Pancreas (tissue), 10 donors: ENCODE results near the gene NEO1. TPM values are rescaled to one million over a fixed set of nuclear protein-coding genes. Genes with fewer than 3 reads are reported as not detected.

ENCODE experiments used
- ATAC-seq, 4 donors: fragments of 200-7000 bp; cut with Tn5 transposase; one replicate each; pipeline versions ENCODE4 v1.8.0 to v1.9.1; 2020; ENCODE audit warnings: mild to moderate bottlenecking in 4 of 4, moderate library complexity in 4 of 4
- DNase-seq, 6 donors: peaks; one replicate each; pipeline ENCODE4 v3.0.0-alpha.2; 2020
- FAIRE-seq: peaks from 2 replicates; lab custom pipeline; 2012; peaks lifted over from hg19 to GRCh38; lab: Jason Lieb, UNC
- H3K27ac ChIP-seq, 4 donors: fragments of 200-600 bp; sonication (generic); 1 replicate in 3 of 4; 2 replicates in 1 of 4; pipeline versions ENCODE4 v1.5.0 to v1.8.0; 2020
- H3K27me3 ChIP-seq, 4 donors: fragments of 200-600 bp; one replicate each; pipeline ENCODE4 v1.8.0; 2021
- H3K36me3 ChIP-seq, 3 donors: fragments of 200-600 bp; sonication (generic) in 1 of 3; one replicate each; pipeline versions ENCODE4 v1.5.0 to v1.8.0; 2020 to 2021
- H3K4me1 ChIP-seq, 3 donors: fragments of 200-600 bp; one replicate each; pipeline ENCODE4 v1.8.0; 2021
- H3K4me3 ChIP-seq, 4 donors: fragments of 200-600 bp; sonication (generic) in 2 of 4; one replicate each; pipeline versions ENCODE4 v1.5.0 to v1.8.0; 2020 to 2021
- H3K9me3 ChIP-seq, 4 donors: fragments of 200-600 bp; one replicate each; pipeline ENCODE4 v1.8.0; 2021
- WGBS, 2 donors: extraction: QIAGEN DNeasy Blood & Tissue Kit; methylation state at CpG; one replicate each; pipeline ENCODE4 v1.1.7; 2013; 5-methylcytosine and 5-hydroxymethylcytosine counted together
- intact Hi-C, 3 donors: fragments of 100-400 bp; cut with DNase I; formaldehyde crosslinking; loops; one replicate each; pipeline versions ENCODE4 v1.11.1 to v1.14.2; 2022
- polyA plus RNA-seq, 2 donors: library from polyadenylated mRNA; stranded (reverse); fragments of 200-250 nt; gene quantifications; one replicate each; pipeline ENCODE4 v1.2.3, GENCODE V29; 2013
- total RNA-seq, 6 donors: library from RNA; stranded (reverse); fragmentation: NEBNext Ultra II Directional in 4 of 6; extraction: Animal tissue kit (Norgen Biotek cat#: 25700) in 4 of 6; gene quantifications; one replicate each; pipeline versions ENCODE4 v1.2.1 to v1.2.4, GENCODE V29; 2021 to 2023
- TF ChIP-seq, protein P1 (sequence below), 4 donors: fragments of 200-600 bp; sonication (generic) in 3 of 4; IDR thresholded peaks; one replicate each; pipeline versions ENCODE4 v1.5.0 to v1.8.0; 2021; ENCODE audit warnings: antibody characterized with exemption in 4 of 4
- donor health status: healthy with polysubstance abuse.
- donor health status: DM: no; HTN: no; CAD: no; lungs with moderate emphysema.
- donor health status: DM: no; HTN: no; CAD: no.
- donor health status: control.
- donor health status: control.
- donor health status: Bipolar disorder and iron deficiency.
- donor health status: DM: yes; HTN: yes; CAD: no.
- donor health status: DM: no; HTN: no; CAD: no.
- donor health status: DM: no; HTN: no; CAD: no.
- donor health status: DM: yes; HTN: yes; CAD: no.

The NEO1 gene
- total and polyA plus RNA-seq, 8 donors, result 7.1 to 30.7 (median 19.6) TPM

DNA sequence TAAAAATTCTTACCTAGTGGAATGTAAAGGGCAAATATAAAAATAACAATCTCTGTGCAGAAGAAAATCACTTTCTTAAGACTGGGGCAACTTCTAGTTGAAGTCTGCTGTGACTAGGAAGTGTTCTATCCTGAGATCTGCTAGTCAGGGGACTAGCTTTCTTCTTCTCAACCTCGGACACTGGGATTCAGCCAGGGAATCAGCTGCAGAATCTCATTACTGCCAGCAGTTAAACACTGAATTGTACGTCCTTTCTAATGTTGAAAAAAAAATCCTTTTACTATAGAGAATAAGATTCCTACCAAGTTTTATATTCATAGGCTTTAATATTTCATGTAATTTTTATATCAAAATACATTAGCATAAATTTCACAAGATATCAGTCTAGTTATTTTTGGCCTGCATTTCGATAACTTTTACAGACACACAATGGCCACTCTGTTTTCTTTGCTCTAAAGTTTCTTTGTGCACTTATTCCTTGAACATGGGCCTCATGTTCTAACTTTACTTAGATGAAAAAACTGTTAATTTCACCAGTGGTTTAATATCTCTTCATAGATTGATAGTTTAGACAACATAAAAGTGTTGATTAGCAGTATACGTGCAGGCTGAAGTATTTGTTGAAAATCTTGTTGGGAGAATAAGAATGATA, 2.6 kb upstream of the NEO1 start:
- intact Hi-C loops, result no loop called here
- H3K27ac ChIP-seq, result no peak overlapping the region
- TF ChIP-seq, protein P1, sequence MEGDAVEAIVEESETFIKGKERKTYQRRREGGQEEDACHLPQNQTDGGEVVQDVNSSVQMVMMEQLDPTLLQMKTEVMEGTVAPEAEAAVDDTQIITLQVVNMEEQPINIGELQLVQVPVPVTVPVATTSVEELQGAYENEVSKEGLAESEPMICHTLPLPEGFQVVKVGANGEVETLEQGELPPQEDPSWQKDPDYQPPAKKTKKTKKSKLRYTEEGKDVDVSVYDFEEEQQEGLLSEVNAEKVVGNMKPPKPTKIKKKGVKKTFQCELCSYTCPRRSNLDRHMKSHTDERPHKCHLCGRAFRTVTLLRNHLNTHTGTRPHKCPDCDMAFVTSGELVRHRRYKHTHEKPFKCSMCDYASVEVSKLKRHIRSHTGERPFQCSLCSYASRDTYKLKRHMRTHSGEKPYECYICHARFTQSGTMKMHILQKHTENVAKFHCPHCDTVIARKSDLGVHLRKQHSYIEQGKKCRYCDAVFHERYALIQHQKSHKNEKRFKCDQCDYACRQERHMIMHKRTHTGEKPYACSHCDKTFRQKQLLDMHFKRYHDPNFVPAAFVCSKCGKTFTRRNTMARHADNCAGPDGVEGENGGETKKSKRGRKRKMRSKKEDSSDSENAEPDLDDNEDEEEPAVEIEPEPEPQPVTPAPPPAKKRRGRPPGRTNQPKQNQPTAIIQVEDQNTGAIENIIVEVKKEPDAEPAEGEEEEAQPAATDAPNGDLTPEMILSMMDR (IDR thresholded peaks at IDR 0.05), result no peak
- FAIRE-seq (no peak), ATAC-seq (no peak), DNase-seq (no peak)
- H3K4me1 ChIP-seq, result peaks cover 0 to 5% (median 0%) of the 10 kb centered on the region in 3 donors
- no peaks in the 10 kb centered on the region for H3K36me3 ChIP-seq
- H3K9me3 ChIP-seq, result no peaks in the 10 kb centered on the region
- H3K4me3 ChIP-seq, result no peak overlapping the region
- H3K27me3 ChIP-seq, result no peaks in the 10 kb centered on the region
- WGBS, 2 donors, result 58 to 61% methylated on average over 4 of the region's 4 CpGs

DNA sequence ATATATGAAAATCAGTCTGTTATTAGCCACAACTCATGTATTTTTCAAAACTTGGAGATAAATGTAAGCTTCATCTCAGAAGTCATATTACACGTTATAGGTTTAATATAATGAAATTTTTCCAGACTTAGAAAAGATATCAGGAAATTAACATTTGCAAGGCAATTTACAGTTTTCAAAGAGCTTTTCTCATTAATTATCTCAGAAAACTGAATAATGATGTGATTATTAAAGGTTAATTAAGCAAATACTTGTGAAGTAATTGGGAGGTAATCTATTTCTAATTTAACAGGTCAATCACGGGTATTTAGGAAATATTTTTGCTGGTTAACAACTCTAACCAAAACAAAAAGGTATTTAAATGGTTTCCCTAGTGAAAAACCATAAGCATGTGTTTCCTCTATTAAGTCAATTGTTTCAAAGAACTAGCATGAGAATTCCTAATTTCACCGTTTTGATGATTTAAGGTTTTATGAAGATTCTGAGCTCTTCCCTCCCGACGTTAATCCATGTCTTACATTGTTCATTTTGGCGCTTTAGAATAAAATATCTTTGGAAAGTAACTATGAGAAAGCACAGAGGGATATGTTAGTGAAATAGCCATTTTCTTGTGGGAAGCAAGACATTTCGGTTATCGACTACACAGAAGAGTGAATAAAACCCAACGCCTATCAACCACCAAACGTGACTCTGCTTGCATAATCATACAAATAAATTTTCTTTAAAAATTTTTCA, 1.5 kb upstream of the NEO1 start:
- intact Hi-C loops, result no loop called here
- Histone ChIP-seq H3K9me3 (no peaks in the 10 kb centered on the region), H3K4me1 (peaks cover 0 to 5% (median 3%) of the 10 kb centered on the region in 3 donors), H3K36me3 (no peaks in the 10 kb centered on the region), H3K27ac (peak overlapping the region; percentile 88 to 96 (median 93)), H3K4me3 (peak overlapping the region in 3 of 4 donors; percentile 29 to 84 (median 75)), H3K27me3 (no peaks in the 10 kb centered on the region)
- DNase-seq (no peak), FAIRE-seq (no peak), ATAC-seq (no peak)
- 10 to 12% methylated on average over 10 of the region's 10 CpGs for WGBS, 2 donors
- TF ChIP-seq, protein P1 (IDR thresholded peaks at IDR 0.05), result no peak

DNA sequence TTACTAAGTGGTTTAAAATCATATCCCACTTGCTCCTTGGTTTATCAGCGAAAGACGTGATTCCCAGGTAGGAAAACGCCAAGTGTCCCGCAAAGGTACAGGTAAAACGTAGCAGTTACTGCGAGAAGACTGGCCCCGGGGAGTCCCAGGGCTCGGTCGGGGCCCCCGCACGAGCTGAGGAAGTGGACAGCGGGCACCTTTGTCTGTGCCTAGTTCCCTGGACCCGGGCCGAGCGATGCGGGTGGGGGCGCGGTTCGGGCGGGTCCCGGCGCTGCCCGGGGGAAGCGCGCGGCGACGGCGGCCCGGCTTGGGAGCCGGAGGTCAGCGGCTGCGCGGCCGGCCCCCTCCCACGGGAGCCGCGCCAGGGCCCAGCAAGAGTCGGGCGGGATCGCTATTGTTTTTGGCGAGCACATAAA, 864 bp upstream of the NEO1 start:
- H3K4me3 ChIP-seq, result peak overlapping the region; percentile 29 to 84 (median 66)
- TF ChIP-seq, protein P1 (IDR thresholded peaks at IDR 0.05), result no peak
- H3K27me3 ChIP-seq, result no peaks in the 10 kb centered on the region
- H3K9me3 ChIP-seq, result no peaks in the 10 kb centered on the region
- ATAC-seq, result peak; percentile 53 to 67 (median 62)
- 1% methylated on average over 36 to 42 of the region's 42 CpGs for WGBS, 2 donors
- no peak for FAIRE-seq
- H3K36me3 ChIP-seq, result no peaks in the 10 kb centered on the region
- intact Hi-C loops, result no loop called here
- peaks cover 0 to 5% (median 3%) of the 10 kb centered on the region in 3 donors for H3K4me1 ChIP-seq
- DNase-seq, result peak in 4 of 6 donors; percentile 73 to 86 (median 80)
- peak overlapping the region; percentile 88 to 96 (median 93) for H3K27ac ChIP-seq

DNA sequence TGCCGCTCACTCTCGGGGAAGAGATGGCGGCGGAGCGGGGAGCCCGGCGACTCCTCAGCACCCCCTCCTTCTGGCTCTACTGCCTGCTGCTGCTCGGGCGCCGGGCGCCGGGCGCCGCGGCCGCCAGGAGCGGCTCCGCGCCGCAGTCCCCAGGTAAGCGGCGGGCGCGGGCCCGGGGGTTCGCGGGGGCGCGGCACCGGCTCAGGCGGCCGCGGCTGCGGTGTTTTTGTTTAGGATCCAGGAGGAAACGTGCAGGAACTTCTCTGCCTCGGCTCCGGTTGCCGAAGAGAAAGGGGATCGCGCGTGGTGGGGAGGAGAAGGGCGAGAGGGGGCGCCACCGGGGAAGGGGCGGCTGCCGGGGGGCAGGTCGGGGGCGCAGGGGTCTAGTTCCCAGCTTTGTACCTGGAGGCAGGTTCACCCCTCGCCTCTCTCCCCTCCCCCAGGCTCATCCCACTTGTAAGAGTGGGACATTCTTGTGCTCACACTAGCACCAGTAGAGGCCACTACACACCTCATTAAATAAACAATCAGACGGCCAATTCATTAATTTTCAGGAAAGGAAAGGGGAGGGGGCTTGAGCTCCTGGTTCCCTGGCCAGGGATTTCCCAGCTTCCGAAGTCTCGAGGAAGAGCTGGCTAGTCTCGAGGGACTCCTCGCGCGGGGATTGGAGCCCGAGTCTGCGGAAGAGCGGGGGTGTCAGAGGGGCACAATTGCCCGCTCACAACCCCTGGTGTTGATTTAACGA, 562 bp downstream of the NEO1 start:
- WGBS, 2 donors, result 0 to 1% methylated on average over 20 to 59 of the region's 61 CpGs
- H3K4me1 ChIP-seq, result peaks cover 0 to 5% (median 3%) of the 10 kb centered on the region in 3 donors
- peak overlapping the region; percentile 56 to 84 (median 82) for H3K27ac ChIP-seq
- FAIRE-seq (no peak), DNase-seq (peak; percentile 46 to 75 (median 62)), ATAC-seq (peak; percentile 22 to 56 (median 48))
- no peaks in the 10 kb centered on the region for H3K9me3 ChIP-seq
- H3K36me3 ChIP-seq, result no peaks in the 10 kb centered on the region
- TF ChIP-seq, protein P1 (IDR thresholded peaks at IDR 0.05), result peak in 1 of 4 donors; percentile 7
- intact Hi-C loops, result no loop called here
- peak overlapping the region; percentile 58 to 84 (median 73) for H3K4me3 ChIP-seq
- no peaks in the 10 kb centered on the region for H3K27me3 ChIP-seq
